OCI-LY3 (cell line): Measurements from ENCODE around the gene RETREG1.

Experiments used
- H2AFZ ChIP-seq: fragments of 200-600, 300-600 bp; shearing (Covaris generic); 2 replicates; pipeline ENCODE4 v1.6.0; 2014; ENCODE audit warnings: antibody characterized with exemption, low read depth, low read length
- H3K27ac ChIP-seq: fragments of 200-600, 300-600 bp; sonication (generic); 2 replicates; pipeline ENCODE4 v1.5.1; 2014; ENCODE audit warnings: mild to moderate bottlenecking, low read length, moderate library complexity, mixed read lengths
- H3K27me3 ChIP-seq: fragments of 200-600, 300-600 bp; sonication (generic); 2 replicates; pipeline ENCODE4 v1.6.1; 2014; ENCODE audit warnings: low read depth, low read length, mixed read lengths
- H3K36me3 ChIP-seq: fragments of 200-600, 300-600 bp; sonication (generic); replicated peaks from 2 replicates; pipeline ENCODE3; 2014; ENCODE audit warnings: low read depth, low read length, mixed read lengths
- H3K4me1 ChIP-seq: fragments of 300-600, 200-600 bp; sonication (generic); 2 replicates; pipeline ENCODE4 v1.6.1; 2014; ENCODE audit warnings: low read length, mixed read lengths
- H3K4me2 ChIP-seq: fragments of 200-600, 300-600 bp; sonication (generic); 2 replicates; pipeline ENCODE4 v1.6.1; 2014; ENCODE audit warnings: low read length, mixed read lengths
- H3K4me3 ChIP-seq: fragments of 300-600, 200-600 bp; sonication (generic); 2 replicates; pipeline ENCODE4 v1.5.1; 2014; ENCODE audit warnings: antibody characterized with exemption, mild to moderate bottlenecking, low read length, moderate library complexity
- H3K79me2 ChIP-seq: fragments of 300-600, 200-600 bp; shearing (Covaris generic); 2 replicates; pipeline ENCODE4 v1.6.1; 2014; ENCODE audit warnings: mild to moderate bottlenecking, low read length, mixed read lengths
- H3K9ac ChIP-seq: fragments of 300-600, 200-600 bp; shearing (Covaris generic); 2 replicates; pipeline ENCODE4 v1.6.0; 2014; ENCODE audit warnings: mild to moderate bottlenecking, low read length, moderate library complexity
- H3K9me3 ChIP-seq: fragments of 200-600, 300-600 bp; shearing (Covaris generic); 2 replicates; pipeline ENCODE4 v1.6.1; 2014; ENCODE audit warnings: low read length, mixed read lengths; ENCODE audit not compliant: insufficient read depth
- H4K20me1 ChIP-seq: fragments of 200-600, 300-600 bp; sonication (generic); 2 replicates; pipeline ENCODE4 v1.6.1; 2016; ENCODE audit warnings: low read length, mixed read lengths; ENCODE audit not compliant: insufficient read depth
- CTCF ChIP-seq: fragments of 200-600, 300-600 bp; sonication (generic); IDR thresholded peaks from 2 replicates; pipeline ENCODE4 v1.5.1; 2014; ENCODE audit warnings: antibody characterized with exemption, low read length, low read depth
- EZH2phosphoT487 ChIP-seq: fragments of 200-600 bp; shearing (Covaris generic); IDR thresholded peaks from 2 replicates; pipeline ENCODE4 v1.6.1; 2018; ENCODE audit warnings: antibody characterized with exemption, mixed run types, low read depth

The RETREG1 gene

DNA sequence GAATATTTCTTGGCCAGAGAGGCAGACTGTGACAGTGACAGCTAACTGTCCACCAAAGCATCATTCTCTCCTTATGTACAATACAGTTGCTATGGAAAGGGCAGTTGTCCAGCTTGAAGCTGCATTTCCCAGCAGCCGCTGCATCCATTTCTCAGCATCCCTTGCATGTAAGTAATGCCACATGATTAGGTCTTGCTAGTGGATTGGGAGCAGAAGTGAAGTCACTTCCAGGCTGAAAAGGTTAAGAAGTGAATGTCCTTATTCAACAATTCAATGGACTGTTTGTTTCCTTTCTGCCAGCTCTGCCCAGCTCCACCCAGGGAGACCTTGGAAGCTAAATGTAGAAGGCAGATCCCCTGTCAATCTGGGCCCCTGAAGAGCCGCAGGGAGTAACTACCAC is 26.1 kb upstream of the RETREG1 start:
- H3K4me3 ChIP-seq = no peak overlapping the region
- H3K27me3 ChIP-seq = no peaks in the 10 kb centered on the region
- H3K4me1 ChIP-seq = no peaks in the 10 kb centered on the region
- H3K4me2 ChIP-seq = no peak overlapping the region
- H2AFZ ChIP-seq = no peak overlapping the region
- TF ChIP-seq EZH2phosphoT487 = no peak
- no peak for TF ChIP-seq CTCF
- no peak overlapping the region for H3K27ac ChIP-seq
- no peaks in the 10 kb centered on the region for H3K79me2 ChIP-seq
- H3K9me3 ChIP-seq = no peaks in the 10 kb centered on the region
- H3K36me3 ChIP-seq = no peaks in the 10 kb centered on the region
- H3K9ac ChIP-seq = no peak overlapping the region
- H4K20me1 ChIP-seq = no peaks in the 10 kb centered on the region

DNA sequence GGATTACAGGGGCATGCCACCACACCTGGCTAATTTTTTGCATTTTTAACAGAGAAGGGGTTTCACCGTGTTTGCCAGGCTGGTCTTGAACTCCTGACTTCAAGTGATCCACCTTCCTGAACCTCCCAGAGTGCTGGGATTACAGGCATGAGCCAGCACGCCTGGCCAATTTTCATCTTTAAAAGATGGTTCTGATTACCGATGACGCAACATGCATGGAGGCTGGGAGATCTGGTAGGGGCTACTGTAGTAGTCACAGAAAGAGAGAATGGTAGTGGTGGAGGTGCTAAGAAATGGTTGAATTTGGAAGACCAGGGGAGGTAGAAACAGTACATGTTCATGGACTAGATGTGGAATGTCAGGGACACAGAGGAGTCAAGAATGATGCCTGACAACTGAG is 22.4 kb upstream of the RETREG1 start:
- Histone ChIP-seq H3K27ac (no peak overlapping the region), H3K9ac (no peak overlapping the region), H4K20me1 (no peaks in the 10 kb centered on the region), H3K36me3 (no peaks in the 10 kb centered on the region), H2AFZ (no peak overlapping the region), H3K4me1 (no peaks in the 10 kb centered on the region), H3K79me2 (no peaks in the 10 kb centered on the region), H3K4me2 (no peak overlapping the region), H3K27me3 (no peaks in the 10 kb centered on the region), H3K4me3 (no peak overlapping the region), H3K9me3 (no peaks in the 10 kb centered on the region)
- TF ChIP-seq CTCF (no peak), EZH2phosphoT487 (no peak)

GRCh38 chr5:16628376-16628775 is 11.6 kb upstream of the RETREG1 start:
- Histone ChIP-seq H3K79me2 (no peaks in the 10 kb centered on the region), H3K4me2 (no peak overlapping the region), H2AFZ (no peak overlapping the region), H3K27me3 (no peaks in the 10 kb centered on the region), H3K9me3 (no peaks in the 10 kb centered on the region), H4K20me1 (no peaks in the 10 kb centered on the region), H3K9ac (no peak overlapping the region), H3K27ac (no peak overlapping the region), H3K4me3 (no peak overlapping the region), H3K4me1 (peaks cover 26% of the 10 kb centered on the region), H3K36me3 (no peaks in the 10 kb centered on the region)
- TF ChIP-seq CTCF (no peak), EZH2phosphoT487 (no peak)

DNA sequence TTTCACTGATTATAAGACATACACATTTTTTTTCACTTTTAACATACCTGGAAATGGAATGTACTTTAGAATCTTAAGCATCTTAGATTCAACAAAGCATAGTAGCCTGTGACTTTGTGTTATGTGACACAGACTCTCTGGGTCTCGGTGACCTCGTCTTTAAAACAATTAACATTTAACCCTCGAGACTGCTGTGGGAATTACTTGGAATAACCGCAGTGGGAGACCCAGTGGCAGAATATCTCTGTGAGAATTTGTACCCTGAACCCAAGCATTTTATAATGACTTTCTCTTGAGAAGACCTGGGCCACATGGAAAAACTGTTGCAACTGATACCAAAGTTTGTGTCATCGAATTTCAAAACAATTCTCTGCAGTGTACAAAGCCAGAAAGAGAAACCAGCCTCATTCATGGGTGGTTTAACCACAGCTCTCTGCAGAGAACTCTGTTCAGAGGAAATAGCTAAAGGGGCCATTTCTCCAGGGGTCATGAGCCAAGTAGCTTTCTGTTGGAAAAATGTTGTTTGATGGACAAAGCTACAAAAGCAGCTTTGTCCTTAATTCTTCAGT is 10.0 kb upstream of the RETREG1 start:
- H3K4me1 ChIP-seq = peaks cover 26% of the 10 kb centered on the region
- H3K9me3 ChIP-seq = no peaks in the 10 kb centered on the region
- H3K4me2 ChIP-seq = no peak overlapping the region
- H3K79me2 ChIP-seq = no peaks in the 10 kb centered on the region
- TF ChIP-seq CTCF = no peak
- TF ChIP-seq EZH2phosphoT487 = no peak
- H3K9ac ChIP-seq = no peak overlapping the region
- no peak overlapping the region for H3K4me3 ChIP-seq
- no peaks in the 10 kb centered on the region for H3K27me3 ChIP-seq
- H3K27ac ChIP-seq = no peak overlapping the region
- no peak overlapping the region for H2AFZ ChIP-seq
- H4K20me1 ChIP-seq = no peaks in the 10 kb centered on the region
- no peaks in the 10 kb centered on the region for H3K36me3 ChIP-seq
